UCSD-AML1 (cell line): ENCODE data around the gene CPSF6.

Source experiments
- DNase-seq: peaks from one replicate; lab custom pipeline; 2025; ENCODE audit not compliant: unreplicated experiment; lab: John Stamatoyannopoulos, UW

The CPSF6 gene

GRCh38 chr12:69318225-69318624 is 78.9 kb downstream of the CPSF6 start:
- no peak for DNase-seq

GRCh38 chr12:69321351-69321750 is 82.0 kb downstream of the CPSF6 start:
- no peak for DNase-seq
